Caco-2 (cell line): Measurements from ENCODE around the gene ATP8A1. TPM values are rescaled to one million over a fixed set of nuclear protein-coding genes. Genes with fewer than 3 reads are reported as not detected.

Source experiments
- BruUV-seq: library from RNA; stranded (reverse); fragments of 400-500 nt; replicated peaks from 2 replicates; lab custom pipeline; 2021; lab: Mats Ljungman, UMichigan
- CTCF ChIA-PET: fragments of 300-600 bp; sonication (Branson Sonifier 250); formaldehyde crosslinking; loops from one replicate; lab custom pipeline; 2022; ENCODE audit warnings: antibody characterized with exemption; lab: Charles Lee
- POLR2A ChIA-PET: fragments of 300-600 bp; sonication (Branson Sonifier 250); formaldehyde crosslinking; loops from one replicate; lab custom pipeline; 2022; ENCODE audit warnings: antibody characterized with exemption; lab: Charles Lee
- DNase-seq, 2 experiments: peaks; one replicate each; pipeline versions ENCODE4 v3.0.0 to v3.0.0-alpha.2; 2020 to 2022
- H3K27me3 ChIP-seq: replicated peaks from 2 replicates; pipeline ENCODE4 v1.6.0; 2011; ENCODE audit warnings: low read length; ENCODE audit not compliant: control insufficient read depth, insufficient read depth
- H3K36me3 ChIP-seq: 2 replicates; pipeline ENCODE4 v1.5.1; 2011; ENCODE audit warnings: low read length; ENCODE audit not compliant: control insufficient read depth, insufficient read depth
- H3K4me1 ChIP-seq: fragments of 250-450 bp; sonication (Bioruptor Pico); 2 replicates; pipeline ENCODE4 v1.5.1; 2020; ENCODE audit warnings: mild to moderate bottlenecking
- H3K4me3 ChIP-seq: 2 replicates; pipeline ENCODE4 v1.5.1; 2011; ENCODE audit warnings: low read depth, mild to moderate bottlenecking, control low read depth, low read length
- H3K9me3 ChIP-seq: fragments of 250-450 bp; sonication (Bioruptor Pico); 2 replicates; pipeline ENCODE4 v1.5.1; 2020; ENCODE audit warnings: mild to moderate bottlenecking, moderate library complexity
- H3K27ac Mint-ChIP-seq: one replicate; pipeline ENCODE4 v1.8.0; 2022; ENCODE audit warnings: mixed read lengths; ENCODE audit not compliant: unreplicated experiment
- H3K27me3 Mint-ChIP-seq: one replicate; pipeline ENCODE4 v1.8.0; 2022; ENCODE audit warnings: mixed read lengths; ENCODE audit not compliant: insufficient read depth, unreplicated experiment
- H3K36me3 Mint-ChIP-seq: one replicate; pipeline ENCODE4 v1.8.0; 2022; ENCODE audit warnings: mild to moderate bottlenecking, mixed read lengths; ENCODE audit not compliant: insufficient read depth, unreplicated experiment
- H3K4me1 Mint-ChIP-seq: one replicate; pipeline ENCODE4 v1.8.0; 2022; ENCODE audit warnings: low read depth, mixed read lengths; ENCODE audit not compliant: unreplicated experiment
- H3K4me3 Mint-ChIP-seq: one replicate; pipeline ENCODE4 v1.8.0; 2022; ENCODE audit warnings: mild to moderate bottlenecking, moderate library complexity, mixed read lengths; ENCODE audit not compliant: unreplicated experiment
- H3K9me3 Mint-ChIP-seq: one replicate; pipeline ENCODE4 v1.8.0; 2022; ENCODE audit warnings: mixed read lengths; ENCODE audit not compliant: unreplicated experiment
- intact Hi-C: fragments of 100-400 bp; cut with micrococcal nuclease; formaldehyde crosslinking; loops from one replicate; pipeline ENCODE4 v1.10.0; 2022; ENCODE audit not compliant: unreplicated experiment
- total RNA-seq: library from RNA; stranded (reverse); gene quantifications from 2 replicates; pipeline ENCODE4 v1.2.3, GENCODE V29; 2022
- TF ChIP-seq, protein P1 (sequence below), 2 experiments: fragments of 200-600 bp in 1 of 2; IDR thresholded peaks; 1 replicate in 1 of 2; 2 replicates in 1 of 2; pipeline versions ENCODE4 v1.5.1 to v1.8.0; 2011 to 2022; ENCODE audit warnings: antibody characterized with exemption in 1 of 2, control low read depth in 1 of 2, inconsistent platforms in 1 of 2, low read depth in 1 of 2, low read length in 1 of 2, mild to moderate bottlenecking in 1 of 2, moderate library complexity in 1 of 2; ENCODE audit not compliant: insufficient read depth in 1 of 2, severe bottlenecking in 1 of 2, unreplicated experiment in 1 of 2

Gene ATP8A1
- total RNA-seq, 1 experiment from 2014 or later = 9.3 TPM

DNA sequence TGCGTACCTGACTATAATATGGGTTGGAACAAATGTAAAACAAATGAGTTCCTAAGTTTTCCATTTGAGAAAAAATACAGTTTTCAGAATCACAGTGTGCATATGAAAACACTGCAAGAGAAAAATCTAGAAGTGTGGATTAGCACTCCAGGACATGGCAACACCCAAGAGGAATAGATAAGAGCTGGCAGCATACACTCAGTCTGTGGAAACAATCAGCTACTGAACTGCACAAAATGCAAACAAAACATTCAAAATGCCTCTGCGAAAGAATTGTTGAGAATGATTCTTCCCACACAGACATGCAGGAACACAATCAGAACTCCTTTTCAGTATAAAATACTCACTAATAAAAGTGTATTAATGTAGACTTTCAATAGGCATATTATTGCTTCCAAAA lies 39.9 kb downstream of the ATP8A1 start:
- Histone ChIP-seq H3K36me3 (no peaks in the 10 kb centered on the region), H3K4me3 (no peak overlapping the region), H3K4me1 (peaks cover 3% of the 10 kb centered on the region; the same call in 1 of the 2 replicates), H3K9me3 (no peaks in the 10 kb centered on the region), H3K27me3 (no peaks in the 10 kb centered on the region)
- TF ChIP-seq, protein P1, sequence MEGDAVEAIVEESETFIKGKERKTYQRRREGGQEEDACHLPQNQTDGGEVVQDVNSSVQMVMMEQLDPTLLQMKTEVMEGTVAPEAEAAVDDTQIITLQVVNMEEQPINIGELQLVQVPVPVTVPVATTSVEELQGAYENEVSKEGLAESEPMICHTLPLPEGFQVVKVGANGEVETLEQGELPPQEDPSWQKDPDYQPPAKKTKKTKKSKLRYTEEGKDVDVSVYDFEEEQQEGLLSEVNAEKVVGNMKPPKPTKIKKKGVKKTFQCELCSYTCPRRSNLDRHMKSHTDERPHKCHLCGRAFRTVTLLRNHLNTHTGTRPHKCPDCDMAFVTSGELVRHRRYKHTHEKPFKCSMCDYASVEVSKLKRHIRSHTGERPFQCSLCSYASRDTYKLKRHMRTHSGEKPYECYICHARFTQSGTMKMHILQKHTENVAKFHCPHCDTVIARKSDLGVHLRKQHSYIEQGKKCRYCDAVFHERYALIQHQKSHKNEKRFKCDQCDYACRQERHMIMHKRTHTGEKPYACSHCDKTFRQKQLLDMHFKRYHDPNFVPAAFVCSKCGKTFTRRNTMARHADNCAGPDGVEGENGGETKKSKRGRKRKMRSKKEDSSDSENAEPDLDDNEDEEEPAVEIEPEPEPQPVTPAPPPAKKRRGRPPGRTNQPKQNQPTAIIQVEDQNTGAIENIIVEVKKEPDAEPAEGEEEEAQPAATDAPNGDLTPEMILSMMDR (IDR thresholded peaks at IDR 0.05; ENCODE audit: insufficient read depth in 1 of 2, low read depth in 1 of 2, low read length in 1 of 2, severe bottlenecking in 1 of 2, unreplicated experiment in 1 of 2) = no peak
- peaks cover 14% of the 10 kb centered on the region for H3K4me1 Mint-ChIP-seq
- H3K36me3 Mint-ChIP-seq = peaks cover 6% of the 10 kb centered on the region
- no peak overlapping the region for H3K4me3 Mint-ChIP-seq
- no TSS peak for BruUV-seq
- ChIA-PET CTCF (no interaction called here), POLR2A (no interaction called here)
- no peak overlapping the region for H3K27ac Mint-ChIP-seq
- DNase-seq = no peak
- intact Hi-C loops = no loop called here
- no peaks in the 10 kb centered on the region for H3K27me3 Mint-ChIP-seq
- H3K9me3 Mint-ChIP-seq = no peaks in the 10 kb centered on the region

DNA sequence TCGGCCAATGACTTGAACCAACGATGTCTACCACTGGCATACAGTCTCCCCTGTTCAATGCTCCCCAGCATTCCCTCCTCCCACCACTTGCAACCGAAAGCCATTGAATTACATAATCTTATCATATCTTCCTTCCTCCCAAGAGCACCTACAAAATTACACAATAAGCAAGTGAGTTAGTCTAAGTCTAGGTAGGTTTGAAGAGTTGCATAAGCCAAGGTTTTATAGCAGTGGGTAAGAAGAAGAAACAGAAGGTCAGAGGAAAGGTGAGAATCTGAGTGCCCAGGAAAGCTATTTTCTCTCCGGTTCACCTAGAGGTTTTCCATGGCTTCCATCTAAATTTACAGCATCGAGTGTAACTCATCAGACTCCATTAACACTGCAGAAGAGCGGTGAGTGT lies 40.3 kb downstream of the ATP8A1 start:
- H3K4me3 ChIP-seq = no peak overlapping the region
- Mint-ChIP-seq H3K4me3 (no peak overlapping the region), H3K9me3 (no peaks in the 10 kb centered on the region), H3K4me1 (peaks cover 14% of the 10 kb centered on the region), H3K27me3 (no peaks in the 10 kb centered on the region), H3K27ac (no peak overlapping the region), H3K36me3 (peaks cover 6% of the 10 kb centered on the region)
- ChIA-PET POLR2A (no interaction called here), CTCF (no interaction called here)
- TF ChIP-seq, protein P1 (IDR thresholded peaks at IDR 0.05; ENCODE audit: insufficient read depth in 1 of 2, low read depth in 1 of 2, low read length in 1 of 2, severe bottlenecking in 1 of 2, unreplicated experiment in 1 of 2) = no peak
- no TSS peak for BruUV-seq
- no peaks in the 10 kb centered on the region for H3K36me3 ChIP-seq
- no peaks in the 10 kb centered on the region for H3K9me3 ChIP-seq
- DNase-seq = no peak
- no peaks in the 10 kb centered on the region for H3K27me3 ChIP-seq
- H3K4me1 ChIP-seq = peaks cover 3% of the 10 kb centered on the region; the same call in 1 of the 2 replicates
- intact Hi-C loops = no loop called here

- BruUV-seq = no TSS peak
- CTCF ChIA-PET = no interaction called here
Observed at GRCh38 chr4:42615131-42615763, 41.7 kb downstream of the ATP8A1 start.

More at GRCh38 chr4:42615131-42615763, 41.7 kb downstream of the ATP8A1 start:
- POLR2A ChIA-PET = interaction anchor here (0.6 kb wide), 1 partner anchor 26 kb away, joined by 4 read pairs; no protein-coding TSS in a partner anchor
- Mint-ChIP-seq H3K27me3 (no peaks in the 10 kb centered on the region), H3K4me1 (peaks cover 14% of the 10 kb centered on the region), H3K27ac (no peak overlapping the region), H3K4me3 (no peak overlapping the region), H3K36me3 (peaks cover 6% of the 10 kb centered on the region), H3K9me3 (no peaks in the 10 kb centered on the region)
- H3K27me3 ChIP-seq = no peaks in the 10 kb centered on the region
- H3K36me3 ChIP-seq = no peaks in the 10 kb centered on the region
- no peaks in the 10 kb centered on the region for H3K9me3 ChIP-seq
- no peak for DNase-seq
- H3K4me1 ChIP-seq = peaks cover 3% of the 10 kb centered on the region; the same call in 1 of the 2 replicates
- no peak overlapping the region for H3K4me3 ChIP-seq
- intact Hi-C loops = no loop called here
- TF ChIP-seq, protein P1 (IDR thresholded peaks at IDR 0.05; ENCODE audit: insufficient read depth in 1 of 2, low read depth in 1 of 2, low read length in 1 of 2, severe bottlenecking in 1 of 2, unreplicated experiment in 1 of 2) = no peak
